Measurements from ENCODE around the gene AHCYL2. TPM values are rescaled to one million over a fixed set of nuclear protein-coding genes. Genes with fewer than 3 reads are reported as not detected.
"Not testable (repeated sequence)": the region's sequence is repeated elsewhere in the genome, so short reads cannot be mapped to it uniquely, and the experiment has no call there.

AHCYL2 gene
- total and polyA plus RNA-seq, 2 experiments from 2014 or later = 1.9 to 8.9 TPM

GRCh38 chr7:129351320-129351719, 126.5 kb downstream of the AHCYL2 start:
- H3K9me3 ChIP-seq (ENCODE audit: low read depth) = no peaks in the 10 kb centered on the region
- H3K4me3 ChIP-seq = no peak overlapping the region
- H3K27ac ChIP-seq = no peak overlapping the region
- no peaks in the 10 kb centered on the region for H3K27me3 ChIP-seq (replicated peaks; ENCODE audit: insufficient read depth)
- H3K4me1 ChIP-seq (ENCODE audit: insufficient read depth) = 0 out of 2 replicates have a peak, but pooled peaks cover 6% of the 10 kb centered on the region
- no peak overlapping the region for H3K4me2 ChIP-seq (ENCODE audit: unreplicated experiment)
- H3F3A ChIP-seq (ENCODE audit: insufficient read depth) = no peaks in the 10 kb centered on the region
- in situ Hi-C loops (cut with MboI) = loop anchor here (25.0 kb wide), 2 partner anchors 461 to 661 kb away; no protein-coding TSS in a partner anchor
- H3K9me2 ChIP-seq (ENCODE audit: insufficient read depth) = no peaks in the 10 kb centered on the region
- TF ChIP-seq EZH2phosphoT487 (IDR thresholded peaks at IDR 0.05; ENCODE audit: insufficient read depth, low read depth) = no peak
- no peak for TF ChIP-seq EZH2 (IDR thresholded peaks at IDR 0.05; ENCODE audit: insufficient read depth, poor library complexity, severe bottlenecking)
- H3K9ac ChIP-seq = no peak overlapping the region
- no peaks in the 10 kb centered on the region for H3K36me3 ChIP-seq (ENCODE audit: low read depth)
- 57 to 73% methylated on average over 3 of the region's 3 CpGs for WGBS, 2 experiments (ENCODE audit: low coverage in 1 of 2, low lambda C conversion rate in 2 of 2, missing lambda C conversion rate in 2 of 2)
- no peak overlapping the region for H2AFZ ChIP-seq
- H4K20me1 ChIP-seq (ENCODE audit: insufficient read depth) = no peaks in the 10 kb centered on the region
- peak; percentile 52 for DNase-seq
- no peaks in the 10 kb centered on the region for H3K79me2 ChIP-seq (ENCODE audit: insufficient read depth)

DNA sequence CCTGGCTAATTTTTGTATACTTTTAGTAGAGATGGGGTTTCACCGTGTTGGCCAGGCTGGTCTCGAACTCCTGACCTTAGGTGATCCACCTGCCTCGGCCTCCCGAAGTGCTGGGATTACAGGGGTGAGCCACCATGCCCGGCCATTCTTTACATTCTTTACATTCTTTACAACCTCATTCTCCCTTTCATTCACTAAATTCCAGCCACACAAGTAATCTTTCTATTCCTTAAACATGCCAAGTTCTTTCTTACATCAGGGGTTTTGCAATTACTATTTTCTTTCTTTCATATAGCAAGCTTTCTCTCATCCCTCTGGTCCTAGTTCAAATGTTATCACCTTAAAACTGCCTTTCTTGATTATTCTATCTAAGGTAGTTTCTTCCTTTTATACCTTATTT, 128.3 kb downstream of the AHCYL2 start:
- in situ Hi-C loops (cut with MboI) = loop anchor here (25.0 kb wide), 2 partner anchors 459 to 659 kb away; no protein-coding TSS in a partner anchor
- H3K4me3 ChIP-seq; H3F3A ChIP-seq (ENCODE audit: insufficient read depth); H3K79me2 ChIP-seq (ENCODE audit: insufficient read depth); H2AFZ ChIP-seq; H3K9me3 ChIP-seq (ENCODE audit: low read depth); H3K9me2 ChIP-seq (ENCODE audit: insufficient read depth); H3K9ac ChIP-seq; H3K36me3 ChIP-seq (ENCODE audit: low read depth); H4K20me1 ChIP-seq (ENCODE audit: insufficient read depth); H3K27me3 ChIP-seq (replicated peaks; ENCODE audit: insufficient read depth); H3K27ac ChIP-seq; H3K4me2 ChIP-seq (ENCODE audit: unreplicated experiment); H3K4me1 ChIP-seq (ENCODE audit: insufficient read depth): not testable (repeated sequence)
- peak; percentile 12 for DNase-seq
- WGBS, 2 experiments (ENCODE audit: low coverage in 1 of 2, low lambda C conversion rate in 2 of 2, missing lambda C conversion rate in 2 of 2) = 87 to 92% methylated on average over 5 of the region's 5 CpGs

GRCh38 chr7:129354428-129355157, 129.8 kb downstream of the AHCYL2 start:
- 80 to 84% methylated on average over 5 of the region's 5 CpGs for WGBS, 2 experiments (ENCODE audit: low coverage in 1 of 2, low lambda C conversion rate in 2 of 2, missing lambda C conversion rate in 2 of 2)
- Histone ChIP-seq H3K4me3 (no peak overlapping the region), H3K27ac (no peak overlapping the region), H3K9ac (no peak overlapping the region), H2AFZ (no peak overlapping the region), H3K9me3 (ENCODE audit: low read depth) (no peaks in the 10 kb centered on the region), H3K79me2 (ENCODE audit: insufficient read depth) (no peaks in the 10 kb centered on the region), H3K4me2 (ENCODE audit: unreplicated experiment) (no peak overlapping the region), H3K9me2 (ENCODE audit: insufficient read depth) (no peaks in the 10 kb centered on the region), H3K27me3 (replicated peaks; ENCODE audit: insufficient read depth) (no peaks in the 10 kb centered on the region), H4K20me1 (ENCODE audit: insufficient read depth) (no peaks in the 10 kb centered on the region), H3K4me1 (ENCODE audit: insufficient read depth) (0 out of 2 replicates have a peak, but pooled peaks cover 6% of the 10 kb centered on the region), H3K36me3 (ENCODE audit: low read depth) (no peaks in the 10 kb centered on the region), H3F3A (ENCODE audit: insufficient read depth) (no peaks in the 10 kb centered on the region)
- in situ Hi-C loops (cut with MboI) = loop anchor here (25.0 kb wide), 2 partner anchors 458 to 658 kb away; no protein-coding TSS in a partner anchor
- TF ChIP-seq EZH2phosphoT487 (IDR thresholded peaks at IDR 0.05; ENCODE audit: insufficient read depth, low read depth) (no peak), EZH2 (IDR thresholded peaks at IDR 0.05; ENCODE audit: insufficient read depth, poor library complexity, severe bottlenecking) (no peak)
- DNase-seq = no peak

DNA sequence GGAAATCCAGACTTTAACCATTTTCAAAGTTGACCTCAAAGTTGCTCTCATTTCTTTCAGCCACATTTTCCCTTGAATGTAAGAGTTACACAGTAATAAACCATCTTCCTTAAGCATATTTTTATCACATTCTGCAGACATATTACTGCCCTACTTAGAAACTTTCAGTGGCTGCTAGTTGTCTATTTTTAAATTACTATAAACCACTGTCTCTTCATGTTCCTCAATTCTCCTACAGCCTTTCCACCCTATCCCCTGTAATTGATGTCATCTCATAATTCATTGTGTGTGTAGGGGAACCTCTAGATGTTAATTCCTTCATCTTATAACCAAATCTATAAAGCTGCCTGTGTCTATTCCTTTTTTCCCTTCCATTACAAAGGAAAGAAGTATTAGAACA, 131.3 kb downstream of the AHCYL2 start:
- no peak for DNase-seq
- Histone ChIP-seq H3K4me3 (no peak overlapping the region), H3K27me3 (replicated peaks; ENCODE audit: insufficient read depth) (no peaks in the 10 kb centered on the region), H3K79me2 (ENCODE audit: insufficient read depth) (no peaks in the 10 kb centered on the region), H3K27ac (no peak overlapping the region), H2AFZ (no peak overlapping the region), H3K9me3 (ENCODE audit: low read depth) (no peaks in the 10 kb centered on the region), H3K36me3 (ENCODE audit: low read depth) (no peaks in the 10 kb centered on the region), H3K4me1 (ENCODE audit: insufficient read depth) (0 out of 2 replicates have a peak, but pooled peaks cover 6% of the 10 kb centered on the region), H3K4me2 (ENCODE audit: unreplicated experiment) (no peak overlapping the region), H3K9me2 (ENCODE audit: insufficient read depth) (no peaks in the 10 kb centered on the region), H3K9ac (no peak overlapping the region), H4K20me1 (ENCODE audit: insufficient read depth) (no peaks in the 10 kb centered on the region), H3F3A (ENCODE audit: insufficient read depth) (no peaks in the 10 kb centered on the region)
- no peak for TF ChIP-seq EZH2phosphoT487 (IDR thresholded peaks at IDR 0.05; ENCODE audit: insufficient read depth, low read depth)
- TF ChIP-seq EZH2 (IDR thresholded peaks at IDR 0.05; ENCODE audit: insufficient read depth, poor library complexity, severe bottlenecking) = no peak
- in situ Hi-C loops (cut with MboI) = loop anchor here (25.0 kb wide), 2 partner anchors 456 to 656 kb away; no protein-coding TSS in a partner anchor

Measured in GM23248 (cell line).